ENCODE measurements around the gene MTSS2.

The MTSS2 gene

DNA sequence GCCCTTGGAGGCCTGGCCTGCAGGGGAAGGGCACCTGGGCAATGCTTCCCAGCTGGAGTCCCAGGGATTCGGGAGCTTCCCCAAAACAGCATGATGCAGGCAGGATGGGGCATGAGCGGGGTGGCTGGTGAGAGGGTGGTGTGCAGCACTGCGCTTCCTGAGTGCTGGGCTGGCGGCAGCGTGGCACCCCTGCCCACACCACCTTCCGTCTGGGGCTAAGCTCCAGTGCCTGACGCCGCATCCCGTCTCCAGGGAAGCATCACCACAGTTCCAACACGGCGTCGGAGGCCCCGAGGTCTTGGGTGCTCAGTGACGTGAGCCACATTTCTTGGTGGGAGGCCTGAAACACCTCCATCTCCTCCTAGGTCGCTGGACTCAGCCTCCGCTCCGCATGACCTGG is 13.8 kb upstream of the MTSS2 start:
- no peak for DNase-seq (ENCODE audit: low read depth)

DNA sequence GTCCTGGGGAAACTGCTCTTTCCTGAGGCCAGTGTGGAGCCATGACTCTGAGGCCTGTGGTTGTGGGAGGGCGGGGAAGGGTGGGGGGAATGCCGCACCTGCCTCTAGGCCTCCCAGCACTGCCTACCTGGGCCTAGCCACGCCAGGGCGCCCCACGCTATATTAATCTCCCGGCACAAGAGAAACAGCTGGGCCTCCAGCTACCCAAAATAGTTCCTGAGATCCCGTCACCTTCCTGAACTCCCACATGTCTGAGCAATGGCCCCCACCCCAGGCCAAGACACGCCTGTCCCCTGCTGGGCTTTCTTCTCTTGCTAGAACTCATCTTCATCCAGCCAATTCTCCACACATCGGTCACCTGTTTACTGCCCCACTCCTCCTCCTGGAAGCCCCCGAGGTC is 13.0 kb upstream of the MTSS2 start:
- no peak for DNase-seq (ENCODE audit: low read depth)

- no peak for DNase-seq (ENCODE audit: low read depth)
These were observed 11.8 kb upstream of the MTSS2 start for GRCh38 chr16:70697594-70698170.

DNA sequence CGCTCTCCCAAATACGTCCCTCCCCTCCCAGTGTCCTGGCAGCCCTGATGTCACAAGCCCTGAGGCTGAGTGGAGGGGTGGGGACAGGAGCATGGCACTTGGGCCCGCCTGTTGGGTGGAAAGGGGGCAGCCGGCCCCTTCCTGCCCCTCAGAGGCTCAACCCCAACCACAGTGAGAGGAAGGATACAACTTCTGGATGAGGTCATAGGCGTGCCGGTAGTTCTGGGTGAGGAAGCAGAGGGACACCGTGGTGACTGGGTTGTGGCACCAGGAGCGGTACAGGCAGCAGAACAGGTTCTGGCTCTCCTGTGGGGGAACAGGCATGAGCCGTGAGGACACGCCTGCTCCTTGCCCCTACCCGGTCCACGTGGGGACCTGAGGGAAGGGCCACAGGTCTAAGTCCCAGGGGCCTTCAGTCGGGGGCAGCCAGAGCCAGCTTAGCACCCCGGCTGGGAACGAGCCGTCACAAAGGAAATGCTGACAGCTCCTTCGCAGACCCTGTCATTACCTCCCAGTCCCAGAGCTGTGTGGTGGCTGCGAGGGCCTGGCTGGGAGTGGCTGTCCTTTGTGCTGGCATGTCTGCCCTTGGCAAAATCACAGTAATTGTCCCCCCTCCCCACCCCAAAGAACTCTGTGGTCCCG is 11.2 kb upstream of the MTSS2 start:
- no peak for DNase-seq (ENCODE audit: low read depth)

DNA sequence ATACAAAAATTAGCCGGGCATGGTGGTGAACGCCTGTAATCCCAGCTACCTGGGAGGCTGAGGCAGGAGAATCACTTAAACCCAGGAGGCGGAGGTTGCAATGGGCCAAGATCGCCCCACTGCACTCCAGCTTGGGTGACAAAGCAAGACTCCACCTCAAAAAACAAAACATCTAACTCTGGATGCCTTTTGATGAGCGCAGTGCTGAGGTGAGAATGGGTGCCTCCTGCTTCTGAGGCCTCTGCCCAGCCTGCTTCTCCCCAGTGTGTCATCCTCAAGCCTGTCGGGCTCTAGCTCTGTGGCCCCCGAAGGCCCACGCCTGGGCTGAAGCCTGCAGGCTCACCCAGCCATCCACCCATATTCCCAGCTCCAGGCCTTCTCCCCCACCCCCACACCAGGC is 10.5 kb upstream of the MTSS2 start:
- no peak for DNase-seq (ENCODE audit: low read depth)

- DNase-seq (ENCODE audit: low read depth): no peak
These were observed 9.6 kb upstream of the MTSS2 start for GRCh38 chr16:70695331-70696070.

DNA sequence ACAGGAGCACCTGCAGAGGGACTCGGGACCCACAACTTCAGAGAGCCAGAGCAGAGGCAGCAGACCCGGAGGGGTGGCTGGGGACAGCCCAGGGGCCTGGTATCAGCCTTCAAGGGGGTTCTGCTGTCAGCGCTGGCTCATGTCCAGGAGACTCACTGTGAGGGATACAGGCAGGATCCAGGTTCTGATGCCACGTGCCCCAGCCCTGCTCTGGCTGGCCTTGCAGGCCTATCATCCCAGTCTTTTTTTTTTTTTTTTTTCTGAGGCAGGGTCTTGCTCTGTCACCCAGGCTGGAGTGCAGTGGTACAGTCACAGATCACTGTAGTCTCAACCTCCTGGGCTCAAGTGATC is 9.0 kb upstream of the MTSS2 start:
- DNase-seq (ENCODE audit: low read depth): no peak

DNA sequence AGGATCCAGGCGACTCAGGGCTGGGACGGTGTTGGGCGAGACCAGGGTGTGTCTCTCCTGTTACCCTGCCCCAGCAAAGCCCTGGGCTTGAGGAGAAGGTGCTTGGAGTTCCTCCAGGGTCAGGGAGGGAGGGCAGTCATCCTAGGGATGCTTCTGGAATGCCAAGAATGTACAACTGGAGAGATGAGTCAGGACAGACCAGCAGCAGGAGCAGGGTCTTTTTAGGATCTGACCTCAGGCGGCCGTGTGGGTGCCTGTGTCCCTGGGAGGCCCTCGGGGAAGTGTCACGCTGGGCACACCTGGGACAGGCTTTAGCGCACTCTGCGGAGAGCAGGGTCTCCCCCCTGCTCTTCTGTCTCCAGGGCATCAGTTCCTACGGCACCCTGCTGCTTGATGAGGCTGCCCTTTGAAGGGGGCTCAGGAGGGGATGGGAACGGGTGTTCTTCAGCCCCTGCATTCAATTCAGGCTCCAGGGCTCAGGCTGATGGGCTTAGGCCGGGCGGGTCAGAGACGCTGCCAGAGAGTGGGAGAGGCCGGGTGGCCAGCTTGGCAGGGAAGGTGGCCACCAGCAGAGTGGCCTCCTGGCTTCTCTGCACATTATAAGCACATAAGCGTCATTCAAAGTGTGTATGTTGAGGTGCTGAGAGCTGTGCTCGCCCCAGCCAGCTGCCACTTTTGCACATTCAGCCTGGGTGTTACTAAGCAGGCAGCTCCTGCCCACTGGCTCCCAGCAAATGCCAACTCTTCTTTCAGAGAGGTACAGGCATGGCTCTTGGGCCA is 8.4 kb upstream of the MTSS2 start:
- DNase-seq (ENCODE audit: low read depth): peak; percentile 42

DNA sequence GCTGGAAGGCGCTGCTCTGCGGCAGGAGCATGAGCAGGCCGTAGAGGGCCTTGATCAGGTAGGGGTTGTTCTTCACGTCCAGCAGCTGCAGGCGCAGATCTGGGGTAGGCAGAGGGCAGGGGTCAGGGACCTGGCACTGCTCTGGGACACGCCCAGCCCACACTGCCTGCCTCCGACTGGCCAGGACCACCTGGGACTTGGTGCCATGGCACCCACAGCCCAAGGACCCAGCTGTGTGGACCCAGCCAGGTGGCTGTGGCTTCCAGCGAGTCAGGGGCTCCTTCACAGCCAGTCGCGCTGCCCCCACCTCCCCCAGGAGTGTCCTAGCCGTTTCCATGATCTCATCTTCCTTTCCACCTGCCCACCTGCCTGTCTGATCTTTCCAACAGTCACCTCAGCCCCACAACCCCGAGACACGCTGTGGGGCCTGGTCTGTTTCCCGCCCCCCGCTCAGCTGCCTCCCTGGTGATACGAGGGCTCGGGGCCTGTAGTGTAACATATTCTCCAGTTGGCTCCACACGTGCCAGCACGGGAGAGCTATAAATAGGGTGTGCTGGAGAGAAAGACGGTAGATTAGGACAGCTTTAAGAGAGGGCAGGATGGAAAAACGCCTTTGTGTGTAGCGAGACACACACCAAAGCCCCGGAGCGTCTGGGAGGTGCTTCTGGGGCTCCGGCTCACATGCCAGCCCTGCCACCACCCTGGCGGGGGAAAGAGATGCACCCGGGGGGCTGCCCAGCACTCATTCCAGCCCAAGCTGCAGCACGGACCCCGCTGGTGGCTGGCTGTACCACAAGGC is 7.2 kb upstream of the MTSS2 start:
- no peak for DNase-seq (ENCODE audit: low read depth)

DNA sequence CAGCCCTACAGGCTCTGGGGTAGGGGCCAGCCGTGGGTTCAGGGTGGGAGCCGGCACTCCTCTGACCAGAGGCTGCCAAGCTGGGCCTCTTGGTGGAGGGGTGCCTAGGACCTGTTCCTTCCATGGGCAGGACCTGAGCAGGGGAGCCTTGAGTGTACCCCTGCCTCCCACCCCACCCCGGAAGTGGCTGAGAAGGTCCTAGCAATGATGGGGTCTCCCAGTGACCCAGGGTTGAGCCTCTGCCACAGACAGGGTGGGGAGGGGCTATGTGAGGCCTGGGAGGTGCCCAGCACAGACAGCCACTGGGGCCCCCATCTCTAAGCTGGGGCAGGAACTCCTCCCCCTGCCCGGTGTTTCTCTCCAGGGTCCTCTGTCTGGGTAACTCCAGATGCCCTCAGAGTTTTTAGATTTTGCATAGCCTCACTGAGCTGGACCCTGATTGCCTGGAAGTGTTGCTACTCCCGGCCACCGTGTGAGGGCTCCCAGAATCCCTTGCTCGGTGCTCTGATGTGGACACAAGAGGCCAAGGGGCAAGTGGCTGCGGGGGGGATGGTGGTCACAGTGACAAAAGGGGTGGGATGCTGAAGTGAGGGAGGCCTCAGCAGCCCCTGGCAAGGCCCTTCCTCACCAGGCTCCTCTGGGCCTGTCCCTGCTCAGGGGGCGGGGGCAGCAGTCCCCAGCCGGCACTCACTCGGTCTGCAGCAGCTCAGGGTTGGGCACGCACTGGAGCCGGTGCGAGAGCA is 6.4 kb upstream of the MTSS2 start:
- no peak for DNase-seq (ENCODE audit: low read depth)

DNA sequence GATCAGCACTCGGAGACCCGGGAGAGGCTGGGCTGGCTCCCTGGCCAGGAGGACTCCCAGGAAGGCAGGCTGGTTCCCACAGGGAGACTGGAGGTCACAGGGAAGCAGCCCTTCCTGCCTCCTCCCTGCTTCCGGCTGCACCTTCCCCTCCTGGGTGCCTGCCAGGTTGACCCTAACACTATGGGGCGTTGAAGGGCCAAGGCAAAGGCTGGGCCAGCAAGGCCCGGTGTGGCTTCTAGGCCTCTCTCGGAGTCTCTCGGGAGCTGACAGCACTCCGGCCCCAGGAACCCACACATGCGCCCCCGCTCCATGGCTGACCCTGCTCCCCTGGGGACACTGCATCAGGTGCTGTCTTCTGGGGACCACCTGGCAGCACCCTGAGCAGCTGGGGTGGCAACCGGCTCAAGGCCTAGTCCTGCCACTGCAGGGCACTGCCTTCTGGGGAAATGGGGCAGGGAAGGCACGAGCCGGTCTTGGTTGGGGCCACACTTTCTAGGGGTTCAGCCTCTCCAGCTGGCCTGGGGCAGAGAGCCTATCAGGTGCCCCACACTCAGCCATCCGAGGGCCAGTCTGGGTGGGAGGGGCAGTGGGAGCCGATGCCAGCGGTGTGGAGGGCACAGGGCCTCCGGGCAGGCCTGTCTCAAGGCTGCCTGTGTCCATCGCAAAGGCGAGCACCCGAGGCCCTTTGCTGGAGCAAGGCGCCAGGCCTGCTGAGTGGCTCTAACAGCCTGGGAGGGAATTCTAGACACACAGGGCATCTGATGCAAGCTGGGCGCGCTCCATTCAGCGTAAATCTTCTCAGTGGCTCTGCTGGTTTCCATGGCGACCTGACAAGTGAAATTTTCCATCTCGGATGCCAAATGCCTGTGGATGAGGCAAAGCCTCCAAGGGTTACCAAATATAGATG is 5.6 kb upstream of the MTSS2 start:
- peak; percentile 50 for DNase-seq (ENCODE audit: low read depth)

DNA sequence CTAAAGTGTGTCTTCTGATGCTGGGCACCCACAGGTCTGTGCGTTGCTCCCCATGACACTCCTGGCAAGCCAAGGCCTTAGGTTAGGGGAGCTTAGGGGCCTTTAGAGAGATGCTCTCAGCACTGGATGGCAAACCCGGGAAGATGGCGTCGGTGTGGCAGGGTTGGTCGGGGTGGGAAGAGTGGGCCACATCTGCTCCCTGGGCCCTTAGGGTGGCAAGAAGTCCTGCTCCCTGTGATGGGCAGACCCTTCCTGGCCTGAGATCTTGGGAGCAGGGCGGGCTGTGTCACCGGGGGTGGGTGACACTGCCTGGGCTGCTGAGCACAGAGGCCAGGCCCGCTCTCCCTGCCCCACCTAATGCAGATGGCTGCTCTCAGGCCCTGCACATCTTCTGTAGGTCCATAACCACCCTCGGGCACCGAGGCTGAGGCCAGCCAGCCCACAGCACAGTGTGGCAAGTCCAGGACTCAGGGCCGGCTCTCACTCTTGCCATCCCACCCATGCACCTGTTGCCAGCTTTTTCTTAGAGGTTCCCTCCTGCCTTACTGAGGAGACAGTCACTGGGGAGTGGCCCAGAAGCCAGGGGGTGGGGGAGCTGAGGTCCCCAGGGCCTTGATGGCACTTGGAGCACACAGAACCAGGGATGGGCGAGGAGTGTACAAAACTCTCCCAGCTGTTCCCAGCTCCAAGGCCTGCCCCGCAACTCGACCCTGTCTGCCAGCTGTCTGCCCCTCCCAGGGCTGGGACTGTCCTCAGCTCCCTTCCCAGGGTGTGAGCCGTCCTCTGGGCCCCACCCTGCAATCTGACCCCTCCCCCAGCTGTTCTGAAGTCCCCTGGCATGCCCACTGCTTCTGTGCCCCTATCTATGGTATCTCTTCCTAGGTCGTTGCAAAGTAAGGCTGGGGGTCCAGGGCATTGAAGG is 4.4 kb upstream of the MTSS2 start:
- DNase-seq (ENCODE audit: low read depth): no peak

DNA sequence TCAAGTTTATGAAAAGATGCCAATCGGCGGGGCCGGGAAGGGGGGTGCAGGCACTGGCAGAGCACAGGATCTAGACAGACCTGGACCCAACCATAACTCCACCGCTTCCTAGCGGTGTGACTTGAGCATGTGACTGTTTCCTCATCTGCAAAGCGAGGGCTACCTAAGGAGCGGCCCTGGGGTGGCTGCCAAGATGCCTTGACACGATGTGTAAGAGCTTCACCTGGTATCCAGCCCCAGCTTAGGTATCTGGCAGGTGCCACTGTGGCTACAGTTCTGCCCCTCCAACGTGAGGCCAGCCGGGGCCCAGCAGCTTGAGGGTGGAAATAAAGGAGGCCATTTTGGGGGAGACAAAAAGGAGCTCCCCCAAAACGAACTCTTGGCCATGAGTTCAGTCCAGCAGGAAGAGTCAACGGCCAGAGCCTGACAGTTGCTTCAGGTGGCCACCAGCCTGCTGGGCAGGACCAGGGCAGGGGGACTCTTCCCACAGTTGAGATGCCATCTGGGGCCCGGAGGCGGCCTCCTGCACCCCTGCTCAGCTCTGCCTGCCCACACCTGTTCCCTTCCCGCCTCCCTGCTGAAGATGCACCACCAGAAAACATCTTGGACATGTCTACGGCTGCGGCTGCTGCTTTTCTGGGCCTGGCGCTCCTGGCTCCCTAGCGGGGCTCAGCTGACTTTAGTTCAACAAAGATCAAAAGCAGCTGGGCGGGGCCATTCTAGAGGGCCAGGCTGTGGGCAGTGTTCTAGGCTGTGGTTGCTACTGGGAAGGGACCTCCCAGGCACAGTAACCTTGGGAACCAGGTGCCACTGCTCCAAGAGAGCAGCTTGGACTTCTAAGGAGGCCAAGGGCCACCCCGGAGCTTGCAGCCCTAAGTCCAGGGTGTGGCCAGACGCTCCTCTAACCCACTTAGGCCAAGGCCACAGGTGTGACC is 3.4 kb upstream of the MTSS2 start:
- no peak for DNase-seq (ENCODE audit: low read depth)

GRCh38 chr16:70688246-70688742 is 2.4 kb upstream of the MTSS2 start:
- DNase-seq (ENCODE audit: low read depth): no peak

DNA sequence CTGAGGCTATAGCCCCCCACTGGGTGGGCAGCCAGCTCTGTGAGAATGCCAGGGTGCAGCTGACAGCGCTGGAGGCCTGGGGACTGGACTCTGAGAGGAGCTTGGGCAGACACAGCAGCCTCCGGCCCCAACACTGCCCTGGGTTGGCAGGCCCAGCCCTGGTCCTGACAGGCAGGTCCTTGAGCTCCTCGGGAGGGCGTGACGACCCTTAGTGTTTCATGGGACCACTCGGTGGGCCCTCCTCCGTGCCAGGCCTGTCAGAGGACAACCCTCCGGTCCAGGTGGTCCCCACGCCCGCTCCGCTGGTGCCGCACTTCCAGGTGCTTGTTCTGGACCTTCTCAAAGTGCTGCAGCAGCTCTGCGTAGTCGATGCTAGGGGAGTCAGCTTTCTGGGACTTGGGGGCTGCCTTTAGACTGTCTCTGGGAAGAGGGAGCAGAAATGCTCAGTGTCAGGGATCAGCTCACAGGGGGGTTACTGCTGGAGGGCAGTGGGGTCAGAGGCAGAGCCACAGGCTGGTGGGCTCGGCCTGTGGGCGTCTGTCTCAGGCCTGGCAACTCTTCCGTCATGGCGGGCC is 1.9 kb upstream of the MTSS2 start:
- DNase-seq (ENCODE audit: low read depth): no peak

DNA sequence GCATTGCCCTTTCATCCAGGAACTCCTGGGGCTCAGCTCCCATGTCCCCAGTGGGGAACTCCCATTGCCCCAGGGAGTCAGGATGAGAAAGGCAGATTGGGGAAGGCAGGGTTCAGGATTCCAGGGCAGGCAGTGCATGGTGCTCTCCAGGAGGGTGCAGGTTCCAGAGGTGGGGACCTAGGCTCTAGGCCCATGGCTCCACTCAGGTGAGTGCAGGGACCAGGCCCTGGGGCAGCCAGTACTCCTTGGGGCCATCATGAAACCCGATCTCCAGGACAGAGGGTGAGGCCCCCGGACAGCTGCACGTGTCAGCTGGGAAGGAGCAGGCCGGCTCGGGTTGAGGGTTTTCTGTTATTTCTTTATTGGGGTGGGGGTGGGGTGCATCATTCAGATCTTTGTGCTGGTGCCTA is 1.3 kb upstream of the MTSS2 start:
- DNase-seq (ENCODE audit: low read depth): no peak

DNA sequence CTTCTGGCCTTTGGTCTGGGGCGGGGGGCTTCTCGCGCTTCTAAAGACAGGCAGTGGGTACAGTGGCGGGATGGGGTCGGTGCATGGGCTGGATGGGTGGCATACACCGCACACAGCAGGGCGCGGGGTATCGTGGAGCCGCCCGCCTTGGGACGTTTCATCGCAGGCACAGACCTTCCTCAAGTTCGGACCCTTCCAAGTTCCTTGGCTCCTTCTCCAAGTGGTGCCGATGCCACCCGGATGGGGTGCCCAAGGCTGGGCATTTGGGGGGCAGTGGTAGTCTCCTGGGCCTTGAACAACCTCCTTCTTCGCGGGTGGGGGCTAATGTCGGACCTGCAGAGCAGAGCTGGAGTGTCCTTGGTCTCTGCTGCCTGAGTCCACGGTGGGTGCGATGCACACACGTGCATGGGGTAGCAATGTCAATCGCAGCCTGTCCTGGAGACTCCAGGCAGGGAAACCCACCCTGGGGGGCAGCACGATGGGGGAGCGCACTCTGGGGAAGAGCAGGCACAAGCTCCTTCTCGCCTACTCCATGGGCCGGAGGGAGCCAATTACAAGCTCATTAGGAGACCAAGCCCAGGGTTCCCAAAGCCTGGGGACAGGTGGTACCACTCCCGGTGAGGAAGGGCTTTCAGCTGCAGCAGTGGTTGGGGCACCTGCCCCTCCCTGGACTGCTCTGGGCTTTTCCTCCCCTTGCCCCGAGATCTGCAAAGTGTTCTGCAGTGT is 686 bp upstream of the MTSS2 start:
- no peak for DNase-seq (ENCODE audit: low read depth)
